IMR-90 (cell line): ENCODE measurements around the gene CST4. TPM values are rescaled to one million over a fixed set of nuclear protein-coding genes. Genes with fewer than 3 reads are reported as not detected.

ENCODE experiments used
- ATAC-seq: fragments of 200-7000 bp; cut with Tn5 transposase; 2 replicates; pipeline ENCODE4 v1.9.1; 2020; ENCODE audit warnings: low read depth, mild to moderate bottlenecking, moderate library complexity
- BruUV-seq: library from RNA; stranded (reverse); fragments of 400-500 nt; replicated peaks from 2 replicates; lab custom pipeline; 2021; lab: Mats Ljungman, UMichigan
- CTCF ChIA-PET: fragments of 300-600 bp; formaldehyde crosslinking; extraction: SDS; loops from one replicate; lab custom pipeline; 2021; ENCODE audit warnings: antibody characterized with exemption; lab: Yijun Ruan, JAX
- POLR2A ChIA-PET: fragments of 300-600 bp; sonication (Branson Sonifier 250); formaldehyde crosslinking; loops from one replicate; lab custom pipeline; 2022; ENCODE audit warnings: antibody characterized with exemption; ENCODE audit not compliant: unreplicated experiment; lab: Charles Lee
- DNase-seq: peaks from one replicate; pipeline ENCODE4 v3.0.0; 2013
- H2AFZ ChIP-seq: replicated peaks from 2 replicates; pipeline ENCODE3; 2013; ENCODE audit warnings: low read length, mild to moderate bottlenecking; ENCODE audit not compliant: poor library complexity
- H2AK5ac ChIP-seq: 2 replicates; pipeline ENCODE4 v1.6.1; 2013; ENCODE audit warnings: low read depth, low read length, inconsistent platforms
- H2AK9ac ChIP-seq: replicated peaks from 2 replicates; pipeline ENCODE3; 2013; ENCODE audit warnings: mild to moderate bottlenecking, low read depth, low read length, moderate library complexity; ENCODE audit not compliant: poor library complexity
- H2BK120ac ChIP-seq: 2 replicates; pipeline ENCODE4 v1.6.1; 2013; ENCODE audit warnings: low read depth, low read length, inconsistent platforms
- H2BK15ac ChIP-seq: 3 replicates; pipeline ENCODE4 v1.6.1; 2013; ENCODE audit warnings: low read depth, low read length, inconsistent platforms
- H2BK20ac ChIP-seq: 2 replicates; pipeline ENCODE4 v1.6.1; 2013; ENCODE audit warnings: low read depth, mild to moderate bottlenecking, inconsistent platforms, low read length, moderate library complexity
- H2BK5ac ChIP-seq: 2 replicates; pipeline ENCODE4 v1.6.1; 2013; ENCODE audit warnings: mild to moderate bottlenecking, low read depth, low read length, inconsistent platforms; ENCODE audit not compliant: poor library complexity, severe bottlenecking
- H3K14ac ChIP-seq: replicated peaks from 2 replicates; pipeline ENCODE4 v1.6.1; 2013; ENCODE audit warnings: low read depth, low read length, inconsistent platforms
- H3K18ac ChIP-seq: 2 replicates; pipeline ENCODE4 v1.6.1; 2013; ENCODE audit warnings: low read depth, low read length, control low read depth
- H3K23ac ChIP-seq: 2 replicates; pipeline ENCODE4 v1.6.1; 2013; ENCODE audit warnings: low read depth, low read length, inconsistent platforms
- H3K27ac ChIP-seq: 2 replicates; pipeline ENCODE4 v1.5.1; 2013; ENCODE audit warnings: mild to moderate bottlenecking, control low read depth, low read length; ENCODE audit not compliant: insufficient read depth
- H3K27me3 ChIP-seq: 2 replicates; pipeline ENCODE4 v1.6.1; 2013; ENCODE audit warnings: low read length; ENCODE audit not compliant: control insufficient read depth, insufficient read depth
- H3K36me3 ChIP-seq: 2 replicates; pipeline ENCODE4 v1.6.1; 2013; ENCODE audit warnings: low read length, mixed read lengths; ENCODE audit not compliant: control insufficient read depth, insufficient read depth
- H3K4ac ChIP-seq: 2 replicates; pipeline ENCODE4 v1.6.1; 2013; ENCODE audit warnings: low read depth, low read length, inconsistent platforms
- H3K4me1 ChIP-seq: 2 replicates; pipeline ENCODE4 v1.6.1; 2013; ENCODE audit warnings: low read length, mixed read lengths; ENCODE audit not compliant: control insufficient read depth, insufficient read depth
- H3K4me2 ChIP-seq: 2 replicates; pipeline ENCODE4 v1.6.1; 2013; ENCODE audit warnings: low read depth, mild to moderate bottlenecking, control low read depth, low read length, moderate library complexity
- H3K4me3 ChIP-seq: 2 replicates; pipeline ENCODE4 v1.5.1; 2013; ENCODE audit warnings: low read depth, mild to moderate bottlenecking, control low read depth, low read length, moderate library complexity; ENCODE audit not compliant: insufficient read depth
- H3K56ac ChIP-seq: 2 replicates; pipeline ENCODE4 v1.6.1; 2013; ENCODE audit warnings: low read length, inconsistent platforms; ENCODE audit not compliant: insufficient read depth; ENCODE audit errors: extremely low read depth
- H3K79me1 ChIP-seq, 2 experiments: 2 replicates each; pipeline ENCODE4 v1.6.1; 2013; ENCODE audit warnings: low read length in 2 of 2, inconsistent platforms in 1 of 2, low read depth in 1 of 2
- H3K9ac ChIP-seq: 2 replicates; pipeline ENCODE4 v1.6.1; 2013; ENCODE audit warnings: low read depth, low read length, control low read depth
- H3K9me1 ChIP-seq: 2 replicates; pipeline ENCODE4 v1.6.1; 2013; ENCODE audit warnings: low read length, inconsistent platforms; ENCODE audit not compliant: insufficient read depth
- H3K9me3 ChIP-seq: 2 replicates; pipeline ENCODE4 v1.6.1; 2013; ENCODE audit warnings: low read length; ENCODE audit not compliant: control insufficient read depth, insufficient read depth
- H4K20me1 ChIP-seq: 2 replicates; pipeline ENCODE4 v1.6.1; 2013; ENCODE audit warnings: low read length, inconsistent platforms; ENCODE audit not compliant: insufficient read depth
- H4K5ac ChIP-seq: 2 replicates; pipeline ENCODE4 v1.6.1; 2013; ENCODE audit warnings: mild to moderate bottlenecking, low read depth, low read length, control low read depth
- H4K8ac ChIP-seq, 2 experiments: 2 replicates each; pipeline ENCODE4 v1.6.1; 2013; ENCODE audit warnings: low read depth in 2 of 2, low read length in 2 of 2, control low read depth in 1 of 2, inconsistent platforms in 1 of 2
- H4K91ac ChIP-seq: 2 replicates; pipeline ENCODE4 v1.6.1; 2013; ENCODE audit warnings: low read depth, low read length, inconsistent platforms; ENCODE audit not compliant: insufficient read depth
- BHLHE40 ChIP-seq: fragments of 150-350 bp; IDR thresholded peaks from 2 replicates; pipeline ENCODE4 v1.6.1; 2016; ENCODE audit warnings: mild to moderate bottlenecking, low read depth, low read length
- CEBPB ChIP-seq: IDR thresholded peaks from 2 replicates; pipeline ENCODE4 v1.6.1; 2012; ENCODE audit warnings: low read depth, low read length, improper control_type of control experiment
- CHD1 ChIP-seq: IDR thresholded peaks from 2 replicates; pipeline ENCODE4 v1.6.1; 2012; ENCODE audit warnings: low read depth, low read length, improper control_type of control experiment
- CTCF ChIP-seq: conservative IDR thresholded peaks from 2 replicates; pipeline ENCODE4 v1.5.1; 2012; ENCODE audit warnings: mild to moderate bottlenecking, low read depth, low read length, improper control_type of control experiment
- ELK1 ChIP-seq: fragments of 150-350 bp; IDR thresholded peaks from 2 replicates; pipeline ENCODE4 v1.6.1; 2016; ENCODE audit warnings: low read depth, mild to moderate bottlenecking, low read length, moderate library complexity, borderline replicate concordance
- FOS ChIP-seq: fragments of 150-350 bp; IDR thresholded peaks from 2 replicates; pipeline ENCODE4 v1.6.1; 2016; ENCODE audit warnings: low read depth, low read length
- MAFK ChIP-seq: IDR thresholded peaks from 2 replicates; pipeline ENCODE4 v1.6.1; 2012; ENCODE audit warnings: low read depth, low read length, improper control_type of control experiment
- MAZ ChIP-seq: IDR thresholded peaks from 2 replicates; pipeline ENCODE4 v1.6.1; 2012; ENCODE audit warnings: low read depth, mild to moderate bottlenecking, low read length, improper control_type of control experiment, moderate library complexity, borderline replicate concordance
- MXI1 ChIP-seq: IDR thresholded peaks from 2 replicates; pipeline ENCODE4 v1.6.1; 2012; ENCODE audit warnings: low read depth, mild to moderate bottlenecking, low read length, moderate library complexity, borderline replicate concordance
- NFE2L2 ChIP-seq: fragments of 150-350 bp; IDR thresholded peaks from 2 replicates; pipeline ENCODE4 v1.6.1; 2016; ENCODE audit warnings: low read depth, mild to moderate bottlenecking, low read length
- POLR2A ChIP-seq: IDR thresholded peaks from 2 replicates; pipeline ENCODE4 v1.6.1; 2012; ENCODE audit warnings: mild to moderate bottlenecking, low read depth, low read length
- RAD21 ChIP-seq: IDR thresholded peaks from 2 replicates; pipeline ENCODE4 v1.6.1; 2012; ENCODE audit warnings: low read length, improper control_type of control experiment
- RCOR1 ChIP-seq: IDR thresholded peaks from 2 replicates; pipeline ENCODE4 v1.6.1; 2012; ENCODE audit warnings: mild to moderate bottlenecking, low read length, improper control_type of control experiment; ENCODE audit not compliant: insufficient replicate concordance
- RFX5 ChIP-seq: IDR thresholded peaks from 2 replicates; pipeline ENCODE4 v1.8.0; 2012; ENCODE audit warnings: low read depth, mild to moderate bottlenecking, low read length, moderate library complexity
- SMC3 ChIP-seq: fragments of 150-350 bp; IDR thresholded peaks from 2 replicates; pipeline ENCODE4 v1.6.1; 2016; ENCODE audit warnings: low read depth, mild to moderate bottlenecking, antibody characterized with exemption, low read length, moderate library complexity
- USF2 ChIP-seq: fragments of 150-350 bp; IDR thresholded peaks from 2 replicates; pipeline ENCODE4 v1.6.1; 2017; ENCODE audit warnings: mild to moderate bottlenecking, antibody characterized with exemption, low read length, low read depth
- dilution Hi-C: fragments of 300-500 bp; cut with HindIII; formaldehyde crosslinking; loops from one replicate; pipeline ENCODE4 v1.14.3; 2018; ENCODE audit warnings: low sequenced_read_pairs; ENCODE audit not compliant: unreplicated experiment
- in situ Hi-C: fragments of 300-500 bp; cut with MboI; formaldehyde crosslinking; loops from 3 replicates; pipeline ENCODE4 v1.14.3; 2019; ENCODE audit warnings: low sequenced_read_pairs, inconsistent platforms, mixed read lengths
- intact Hi-C: fragments of 100-400 bp; cut with micrococcal nuclease; formaldehyde crosslinking; loops from 2 replicates; pipeline ENCODE4 v1.10.0; 2022
- polyA plus RNA-seq, 3 experiments: library from polyadenylated mRNA; depleted of rRNA; stranded (reverse); fragments of >200 nt; gene quantifications; 2 replicates each; pipeline ENCODE4 v1.2.3, GENCODE V29; 2012; ENCODE audit warnings: low replicate concordance in 1 of 3
- total RNA-seq: library from RNA; depleted of rRNA; stranded (reverse); fragments of >200 nt; gene quantifications from 2 replicates; pipeline ENCODE4 v1.2.3, GENCODE V29; 2012

CST4 gene
- total and polyA plus RNA-seq, 2 of the 4 experiments (the other 2 are of a cell fraction) = not detected

- no TSS peak for BruUV-seq
- Histone ChIP-seq H2BK120ac (no peak overlapping the region), H3K23ac (no peak overlapping the region), H3K79me1 (no peaks in the 10 kb centered on the region), H2BK5ac (no peak overlapping the region), H3K14ac (no peak overlapping the region), H3K9ac (no peak overlapping the region), H3K18ac (no peak overlapping the region), H3K9me1 (no peaks in the 10 kb centered on the region), H3K4me1 (no peaks in the 10 kb centered on the region), H2AK9ac (no peak overlapping the region), H3K27ac (no peak overlapping the region), H4K5ac (no peak overlapping the region), H2AK5ac (no peak overlapping the region), H2AFZ (no peak overlapping the region), H4K20me1 (no peaks in the 10 kb centered on the region), H2BK15ac (no peak overlapping the region), H3K4me3 (no peak overlapping the region), H3K36me3 (no peaks in the 10 kb centered on the region), H3K27me3 (peaks cover 5% of the 10 kb centered on the region), H4K8ac (no peak overlapping the region), H4K91ac (no peak overlapping the region), H3K56ac (no peak overlapping the region), H2BK20ac (no peak overlapping the region), H3K4me2 (no peak overlapping the region), H3K4ac (no peak overlapping the region), H3K9me3 (no peaks in the 10 kb centered on the region)
- ChIA-PET CTCF (no interaction called here), POLR2A (no interaction called here)
- in situ Hi-C loops = no loop called here
- intact Hi-C loops = no loop called here
- dilution Hi-C loops = no loop called here
- ATAC-seq (no peak), DNase-seq (no peak)
- TF ChIP-seq RFX5 (no peak), NFE2L2 (no peak), CEBPB (no peak), RAD21 (no peak), ELK1 (no peak), CTCF (no peak), MXI1 (no peak), MAZ (no peak), CHD1 (no peak), RCOR1 (no peak), BHLHE40 (no peak), USF2 (no peak), POLR2A (no peak), MAFK (no peak), FOS (no peak), SMC3 (no peak)
Measured at GRCh38 chr20:23680146-23680545, 8.7 kb downstream of the CST4 start.
